ENCODE measurements around the gene LRRC57.
A peak's percentile ranks its signal among the peaks of the same experiment; 100 is the strongest.

The LRRC57 gene

DNA sequence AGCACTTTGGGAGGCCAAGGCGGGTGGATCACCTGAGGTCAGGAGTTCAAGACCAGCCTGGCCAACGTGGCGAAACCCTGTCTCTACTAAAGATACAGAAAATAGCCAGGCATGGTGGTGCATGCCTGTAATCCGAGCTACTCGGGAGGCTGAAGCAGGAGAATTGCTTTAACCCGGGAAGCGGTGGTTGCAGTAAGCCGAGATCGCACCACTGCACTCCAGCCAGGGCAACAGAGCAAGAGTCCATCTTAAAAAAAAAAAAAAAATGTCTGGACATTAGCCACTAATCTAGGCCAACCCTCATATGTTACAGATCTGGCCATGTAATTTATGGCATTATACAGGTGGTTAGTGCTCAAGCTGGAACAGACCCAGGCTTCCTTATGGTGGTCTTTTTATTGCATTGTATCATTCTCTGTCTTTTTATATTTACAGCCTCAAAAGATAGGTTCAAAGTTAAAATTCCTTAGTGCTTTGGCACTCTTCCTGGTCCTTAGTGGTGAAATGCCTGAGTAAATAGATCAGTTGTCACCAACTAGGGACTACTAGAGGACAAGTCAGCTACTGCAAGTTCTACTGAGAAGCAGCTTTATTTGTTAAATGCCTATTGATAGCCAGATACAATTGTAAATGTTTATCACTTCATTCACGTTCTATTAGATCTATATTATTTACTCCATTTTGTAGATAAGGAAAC lies 42.8 kb upstream of the LRRC57 start:
- H3K4me1 Mint-ChIP-seq: peaks cover 7% of the 10 kb centered on the region
- no peaks in the 10 kb centered on the region for H3K9me3 Mint-ChIP-seq
- H3K4me3 Mint-ChIP-seq: no peak overlapping the region
- H3K27ac Mint-ChIP-seq: no peak overlapping the region
- TF ChIP-seq, protein P1, sequence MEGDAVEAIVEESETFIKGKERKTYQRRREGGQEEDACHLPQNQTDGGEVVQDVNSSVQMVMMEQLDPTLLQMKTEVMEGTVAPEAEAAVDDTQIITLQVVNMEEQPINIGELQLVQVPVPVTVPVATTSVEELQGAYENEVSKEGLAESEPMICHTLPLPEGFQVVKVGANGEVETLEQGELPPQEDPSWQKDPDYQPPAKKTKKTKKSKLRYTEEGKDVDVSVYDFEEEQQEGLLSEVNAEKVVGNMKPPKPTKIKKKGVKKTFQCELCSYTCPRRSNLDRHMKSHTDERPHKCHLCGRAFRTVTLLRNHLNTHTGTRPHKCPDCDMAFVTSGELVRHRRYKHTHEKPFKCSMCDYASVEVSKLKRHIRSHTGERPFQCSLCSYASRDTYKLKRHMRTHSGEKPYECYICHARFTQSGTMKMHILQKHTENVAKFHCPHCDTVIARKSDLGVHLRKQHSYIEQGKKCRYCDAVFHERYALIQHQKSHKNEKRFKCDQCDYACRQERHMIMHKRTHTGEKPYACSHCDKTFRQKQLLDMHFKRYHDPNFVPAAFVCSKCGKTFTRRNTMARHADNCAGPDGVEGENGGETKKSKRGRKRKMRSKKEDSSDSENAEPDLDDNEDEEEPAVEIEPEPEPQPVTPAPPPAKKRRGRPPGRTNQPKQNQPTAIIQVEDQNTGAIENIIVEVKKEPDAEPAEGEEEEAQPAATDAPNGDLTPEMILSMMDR (IDR thresholded peaks at IDR 0.05): peak; percentile 22
- peaks cover 2% of the 10 kb centered on the region for H3K27me3 Mint-ChIP-seq (ENCODE audit: low read depth, poor library complexity)
- H3K36me3 Mint-ChIP-seq (ENCODE audit: low read depth): peaks cover 36% of the 10 kb centered on the region
- DNase-seq: no peak

DNA sequence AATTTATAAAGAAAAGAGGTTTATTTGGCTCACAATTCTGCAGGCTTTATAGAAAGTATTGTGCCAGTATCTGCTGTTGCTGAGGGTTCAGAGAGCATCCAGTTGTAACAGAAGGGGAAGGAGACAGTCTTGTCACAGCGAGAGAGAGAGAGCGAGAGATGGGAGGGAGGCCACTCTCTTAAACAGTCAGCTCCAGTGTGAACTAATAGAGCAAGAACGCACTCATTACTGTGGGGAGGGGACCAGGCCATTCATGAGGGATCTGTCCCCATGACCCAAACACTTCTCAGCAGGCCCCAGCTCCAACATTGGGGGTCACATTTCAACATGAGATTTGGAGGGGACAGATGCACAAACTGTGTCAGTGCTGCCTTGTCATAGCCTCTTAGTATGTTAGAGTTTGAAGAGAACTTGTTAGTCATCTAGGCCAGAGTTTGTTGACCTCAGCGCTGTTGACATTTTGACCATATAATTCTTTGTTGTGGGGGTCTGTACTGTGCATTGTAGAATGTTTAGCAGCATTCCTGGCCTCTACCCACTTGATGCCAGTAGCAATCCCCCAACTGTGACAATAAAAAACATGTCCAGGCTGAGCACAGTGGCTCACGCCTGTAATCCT lies 42.1 kb upstream of the LRRC57 start:
- H3K4me1 Mint-ChIP-seq: peaks cover 7% of the 10 kb centered on the region
- TF ChIP-seq, protein P1 (IDR thresholded peaks at IDR 0.05): no peak
- H3K36me3 Mint-ChIP-seq (ENCODE audit: low read depth): peaks cover 40% of the 10 kb centered on the region
- no peak overlapping the region for H3K4me3 Mint-ChIP-seq
- no peaks in the 10 kb centered on the region for H3K9me3 Mint-ChIP-seq
- no peak for DNase-seq
- H3K27me3 Mint-ChIP-seq (ENCODE audit: low read depth, poor library complexity): peaks cover 2% of the 10 kb centered on the region
- peak overlapping the region; percentile 22 for H3K27ac Mint-ChIP-seq

DNA sequence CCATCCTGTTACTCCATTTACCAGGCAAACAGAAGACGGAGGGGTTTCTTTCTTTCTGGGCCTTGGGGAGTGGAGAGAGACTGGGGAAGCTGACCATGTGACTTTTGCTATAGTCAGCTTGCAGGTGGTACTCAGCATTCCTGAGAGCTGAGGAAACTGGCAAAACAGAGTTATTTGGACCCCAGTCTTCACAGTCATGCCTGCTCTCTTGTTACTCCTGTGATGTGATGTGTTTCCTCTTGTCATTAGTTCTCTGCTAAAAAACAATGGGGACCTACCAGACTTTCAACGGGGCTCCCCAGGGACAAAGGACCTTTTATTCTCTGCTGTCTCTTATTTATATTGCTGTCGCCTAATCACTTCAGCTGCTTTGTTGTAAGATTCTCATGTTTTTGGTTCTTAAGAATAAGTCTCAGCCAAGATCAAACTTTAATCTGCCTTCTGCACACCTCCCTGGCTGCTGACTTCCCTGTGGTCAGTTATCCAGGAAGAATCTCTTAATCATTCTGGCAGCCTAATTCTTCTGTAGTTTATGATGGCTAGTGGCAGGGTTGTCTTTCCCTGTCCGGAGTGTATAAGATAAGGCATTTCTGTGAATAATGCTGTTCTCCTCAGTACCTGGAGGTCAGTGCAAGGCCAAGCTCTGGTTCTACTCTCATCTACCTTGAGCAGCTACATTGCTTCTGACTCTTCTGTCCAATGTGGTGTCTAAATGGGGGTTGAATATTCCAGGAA lies 35.6 kb upstream of the LRRC57 start:
- Mint-ChIP-seq H3K36me3 (ENCODE audit: low read depth) (peaks cover 22% of the 10 kb centered on the region), H3K27me3 (ENCODE audit: low read depth, poor library complexity) (peaks cover 26% of the 10 kb centered on the region), H3K4me1 (peaks cover 39% of the 10 kb centered on the region), H3K27ac (peak overlapping the region; percentile 2), H3K9me3 (peaks cover under 1% of the 10 kb centered on the region), H3K4me3 (peak overlapping the region; percentile 14)
- TF ChIP-seq, protein P1 (IDR thresholded peaks at IDR 0.05): no peak
- no peak for DNase-seq

DNA sequence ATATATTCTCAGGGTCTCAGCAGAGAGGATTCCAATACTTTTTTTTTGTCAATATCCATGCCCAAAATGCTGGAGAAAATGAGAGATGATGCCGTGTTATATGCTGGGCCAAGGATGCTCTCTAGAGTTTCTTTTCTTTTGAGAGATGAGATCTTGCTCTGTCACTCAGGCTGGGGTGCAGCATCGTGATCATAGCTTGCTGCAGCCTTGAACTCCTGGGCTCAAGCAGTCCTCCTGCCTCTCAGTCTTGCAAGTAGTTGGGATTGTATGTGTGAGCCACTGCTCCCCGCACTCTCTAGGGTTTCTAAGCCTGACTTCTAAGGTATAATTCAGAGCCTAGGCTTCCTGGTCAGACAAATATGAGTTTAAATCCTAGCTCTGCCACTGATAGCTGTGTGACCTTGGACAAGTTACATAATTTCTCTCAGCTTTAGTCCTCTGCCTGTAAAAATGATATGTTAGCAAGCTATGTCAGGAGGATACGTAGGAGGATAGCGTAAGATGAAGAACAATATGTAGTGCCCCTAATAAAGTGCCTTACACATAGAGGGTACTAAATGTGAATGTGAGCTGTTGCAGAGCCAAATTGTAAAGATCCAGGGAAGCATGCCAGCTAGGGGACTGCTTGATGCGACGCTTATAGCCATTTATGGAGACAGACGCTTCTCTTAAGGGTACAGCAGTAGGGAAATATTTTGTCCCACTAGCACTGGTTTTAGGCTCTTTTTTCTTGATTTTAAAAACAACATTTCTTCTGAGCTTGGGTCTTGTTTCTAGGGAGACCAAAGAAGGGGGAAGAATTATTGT lies 34.2 kb upstream of the LRRC57 start:
- Mint-ChIP-seq H3K9me3 (peaks cover 10% of the 10 kb centered on the region), H3K27ac (no peak overlapping the region), H3K4me3 (no peak overlapping the region), H3K4me1 (peaks cover 39% of the 10 kb centered on the region), H3K27me3 (ENCODE audit: low read depth, poor library complexity) (peaks cover 36% of the 10 kb centered on the region), H3K36me3 (ENCODE audit: low read depth) (peaks cover 23% of the 10 kb centered on the region)
- DNase-seq: no peak
- TF ChIP-seq, protein P1 (IDR thresholded peaks at IDR 0.05): no peak

DNA sequence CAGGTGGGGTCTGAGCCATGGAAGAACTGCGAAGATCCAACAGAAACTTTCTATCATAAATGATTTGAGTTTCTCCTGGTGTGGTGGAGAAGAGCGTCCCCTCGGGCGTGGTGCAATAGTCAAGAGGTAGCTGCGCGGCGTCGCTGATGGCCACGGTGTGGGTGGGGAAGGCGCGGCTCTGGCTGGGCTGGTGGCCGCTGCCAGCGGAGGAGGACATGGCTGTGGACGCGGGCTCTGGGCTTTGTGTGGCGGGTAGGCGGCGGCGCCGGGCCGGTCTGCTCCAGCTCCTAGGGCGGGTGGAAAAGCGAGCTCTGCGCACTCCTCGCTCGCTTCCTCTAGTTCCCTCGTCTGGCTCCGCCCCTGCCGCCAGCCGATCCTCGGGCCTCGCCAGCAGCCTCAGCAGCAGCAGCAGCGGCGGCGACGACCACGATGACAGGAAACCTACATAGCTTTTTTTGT lies 32.7 kb upstream of the LRRC57 start:
- H3K9me3 Mint-ChIP-seq: peaks cover 10% of the 10 kb centered on the region
- peaks cover 45% of the 10 kb centered on the region for H3K4me1 Mint-ChIP-seq
- DNase-seq: peak; percentile 88
- H3K4me3 Mint-ChIP-seq: peak overlapping the region; percentile 85
- peaks cover 47% of the 10 kb centered on the region for H3K27me3 Mint-ChIP-seq (ENCODE audit: low read depth, poor library complexity)
- peak overlapping the region; percentile 53 for H3K27ac Mint-ChIP-seq
- peaks cover 22% of the 10 kb centered on the region for H3K36me3 Mint-ChIP-seq (ENCODE audit: low read depth)
- TF ChIP-seq, protein P1 (IDR thresholded peaks at IDR 0.05): no peak
